ENCODE results near the gene ETFBKMT. TPM values are rescaled to one million over a fixed set of nuclear protein-coding genes. Genes with fewer than 3 reads are reported as not detected.
A peak's percentile ranks its signal among the peaks of the same experiment; 100 is the strongest.

The ETFBKMT gene
- total RNA-seq, 1 experiment from 2014 or later = 1.7 TPM

- Histone ChIP-seq H4K20me1 (ENCODE audit: insufficient read depth) (no peaks in the 10 kb centered on the region), H3K9me3 (ENCODE audit: control insufficient read depth in 1 of 2, insufficient read depth in 1 of 2, low read depth in 1 of 2, low read length in 2 of 2) (no peaks in the 10 kb centered on the region), H3K36me3 (ENCODE audit: control insufficient read depth in 1 of 2, insufficient read depth in 2 of 2, low read length in 2 of 2) (no peaks in the 10 kb centered on the region), H3K27me3 (ENCODE audit: insufficient read depth, low read length) (no peaks in the 10 kb centered on the region), H3K4me2 (ENCODE audit: low read length) (peak overlapping the region; percentile 17; the same call in 1 of the 2 replicates), H3K27ac (ENCODE audit: low read depth, low read length) (no peak overlapping the region), H3K4me3 (replicated peaks in 1 of 2; ENCODE audit: low read depth in 1 of 2, low read length in 2 of 2) (no peak overlapping the region), H3K9me2 (ENCODE audit: insufficient read depth) (no peaks in the 10 kb centered on the region), H3K9ac (ENCODE audit: low read length) (no peak overlapping the region), H3K4me1 (ENCODE audit: control insufficient read depth in 1 of 2, insufficient read depth in 2 of 2, low read length in 2 of 2) (peaks cover 9 to 21% of the 10 kb centered on the region in 2 experiments; a peak in 3 of 4 replicates), H3K79me2 (ENCODE audit: insufficient read depth, low read length) (no peaks in the 10 kb centered on the region), H2AFZ (ENCODE audit: low read depth, low read length, poor library complexity, severe bottlenecking) (no peak overlapping the region)
- peak; percentile 85 for DNase-seq (ENCODE audit: low read depth, low spot score)
- intact Hi-C loops (cut with micrococcal nuclease) = loop anchor here (2.0 to 5.0 kb wide), 3 partner anchors 276 to 620 kb away; partner anchors contain the start of gene RESF1
- ChIA-PET CTCF (interaction anchor here (1.0 to 3.2 kb wide), 4 partner anchors 10 to 630 kb away, joined by 3 to 13 read pairs (median 3); no protein-coding TSS in a partner anchor), POLR2A (interaction anchor here (0.6 kb wide), 1 partner anchor 624 kb away, joined by 5 read pairs; no protein-coding TSS in a partner anchor), RAD21 (ENCODE audit: low non-redundant PET in 1 of 2, low total read pairs in 2 of 2, uncharacterized antibody in 2 of 2, unreplicated experiment in 2 of 2) (no interaction called here)
- BruUV-seq (replicated peaks) = no TSS peak
- TF ChIP-seq CTCF (IDR thresholded peaks at IDR 0.05 in 2 of 3, conservative IDR thresholded peaks at IDR 0.05 in 1 of 3; ENCODE audit: borderline replicate concordance in 1 of 3, insufficient read depth in 1 of 3, low read depth in 2 of 3, low read length in 2 of 3) (peak; percentile 68 to 78 (median 77); a peak in 5 of 6 replicates), RAD21 (IDR thresholded peaks at IDR 0.05; ENCODE audit: low read depth) (peak; percentile 97), TCF7L2 (IDR thresholded peaks at IDR 0.05; ENCODE audit: borderline replicate concordance, extremely low read depth, insufficient read depth, insufficient read length) (peak; percentile 47), SP1 (IDR thresholded peaks at IDR 0.05; ENCODE audit: low read depth) (peak; percentile 39; the same call in 1 of the 2 replicates), POLR2A (IDR thresholded peaks at IDR 0.05; ENCODE audit: borderline replicate concordance, extremely low read depth, insufficient read depth, insufficient read length) (no peak), CBX3 (IDR thresholded peaks at IDR 0.05; ENCODE audit: low read depth) (peak; percentile 93), POLR2AphosphoS5 (IDR thresholded peaks at IDR 0.05; ENCODE audit: low read depth, low read length) (0 out of 2 replicates have a peak, but pooled peaks have one; percentile 11), ELF1 (IDR thresholded peaks at IDR 0.05; ENCODE audit: borderline replicate concordance, low read depth) (no peak), YY1 (IDR thresholded peaks at IDR 0.05; ENCODE audit: extremely low read depth, insufficient replicate concordance, low read depth, low read length) (peak; percentile 17)
- ATAC-seq = peak; percentile 97
Observed at GRCh38 chr12:31682136-31682962, 22.9 kb downstream of the ETFBKMT start.

Data from HCT116 (cell line).